IPS DF 6.9 (cell line): ENCODE data around the gene FKBP2.

ENCODE experiments used
- DNase-seq: peaks from one replicate; pipeline ENCODE4 v3.0.0-alpha.2; 2013; ENCODE audit warnings: low read depth, low spot score
- H3K27ac ChIP-seq: one replicate; pipeline ENCODE4 v1.5.1; 2013; ENCODE audit warnings: low read length, control low read depth
- H3K27me3 ChIP-seq: 2 replicates; pipeline ENCODE4 v1.6.1; 2013; ENCODE audit warnings: mild to moderate bottlenecking, low read length; ENCODE audit not compliant: control insufficient read depth, insufficient read depth
- H3K36me3 ChIP-seq: 2 replicates; pipeline ENCODE4 v1.6.1; 2013; ENCODE audit warnings: low read length; ENCODE audit not compliant: control insufficient read depth, insufficient read depth
- H3K4me1 ChIP-seq: 2 replicates; pipeline ENCODE4 v1.6.1; 2013; ENCODE audit warnings: low read length; ENCODE audit not compliant: control insufficient read depth, insufficient read depth
- H3K4me3 ChIP-seq: 2 replicates; pipeline ENCODE4 v1.5.1; 2013; ENCODE audit warnings: mild to moderate bottlenecking, low read length
- H3K9me3 ChIP-seq: 2 replicates; pipeline ENCODE4 v1.6.1; 2013; ENCODE audit warnings: low read length, inconsistent platforms; ENCODE audit not compliant: control insufficient read depth, insufficient read depth
- WGBS: extraction: QIAGEN DNeasy Blood & Tissue Kit; methylation state at CpG from one replicate; pipeline ENCODE4 v1.1.7; 2013; ENCODE audit warnings: mixed read lengths, missing lambda C conversion rate; ENCODE audit not compliant: insufficient read length, insufficient coverage; 5-methylcytosine and 5-hydroxymethylcytosine counted together

Gene FKBP2

GRCh38 chr11:64227405-64227956, 13.4 kb upstream of the FKBP2 start:
- H3K4me3 ChIP-seq, result no peak overlapping the region
- peaks cover 4% of the 10 kb centered on the region; the same call in 1 of the 2 replicates for H3K4me1 ChIP-seq
- DNase-seq, result no peak
- H3K9me3 ChIP-seq, result no peaks in the 10 kb centered on the region
- no CpG with 5 or more reads among the region's 3 CpGs for WGBS
- no peaks in the 10 kb centered on the region for H3K27me3 ChIP-seq
- no peaks in the 10 kb centered on the region for H3K36me3 ChIP-seq
- H3K27ac ChIP-seq, result no peak overlapping the region

GRCh38 chr11:64229090-64229743, 11.7 kb upstream of the FKBP2 start:
- Histone ChIP-seq H3K27me3 (no peaks in the 10 kb centered on the region), H3K27ac (no peak overlapping the region), H3K4me3 (no peak overlapping the region), H3K36me3 (no peaks in the 10 kb centered on the region), H3K9me3 (no peaks in the 10 kb centered on the region), H3K4me1 (peaks cover 6% of the 10 kb centered on the region; the same call in 1 of the 2 replicates)
- no CpG with 5 or more reads among the region's 12 CpGs for WGBS
- no peak for DNase-seq

- Histone ChIP-seq H3K36me3 (no peaks in the 10 kb centered on the region), H3K9me3 (no peaks in the 10 kb centered on the region), H3K27me3 (no peaks in the 10 kb centered on the region), H3K4me3 (peak overlapping the region; percentile 23; the same call in 1 of the 2 replicates), H3K4me1 (peaks cover 6% of the 10 kb centered on the region; the same call in 1 of the 2 replicates), H3K27ac (no peak overlapping the region)
- no CpG with 5 or more reads among the region's 13 CpGs for WGBS
- DNase-seq, result no peak
These were observed 11.1 kb upstream of the FKBP2 start for GRCh38 chr11:64229744-64230170.

DNA sequence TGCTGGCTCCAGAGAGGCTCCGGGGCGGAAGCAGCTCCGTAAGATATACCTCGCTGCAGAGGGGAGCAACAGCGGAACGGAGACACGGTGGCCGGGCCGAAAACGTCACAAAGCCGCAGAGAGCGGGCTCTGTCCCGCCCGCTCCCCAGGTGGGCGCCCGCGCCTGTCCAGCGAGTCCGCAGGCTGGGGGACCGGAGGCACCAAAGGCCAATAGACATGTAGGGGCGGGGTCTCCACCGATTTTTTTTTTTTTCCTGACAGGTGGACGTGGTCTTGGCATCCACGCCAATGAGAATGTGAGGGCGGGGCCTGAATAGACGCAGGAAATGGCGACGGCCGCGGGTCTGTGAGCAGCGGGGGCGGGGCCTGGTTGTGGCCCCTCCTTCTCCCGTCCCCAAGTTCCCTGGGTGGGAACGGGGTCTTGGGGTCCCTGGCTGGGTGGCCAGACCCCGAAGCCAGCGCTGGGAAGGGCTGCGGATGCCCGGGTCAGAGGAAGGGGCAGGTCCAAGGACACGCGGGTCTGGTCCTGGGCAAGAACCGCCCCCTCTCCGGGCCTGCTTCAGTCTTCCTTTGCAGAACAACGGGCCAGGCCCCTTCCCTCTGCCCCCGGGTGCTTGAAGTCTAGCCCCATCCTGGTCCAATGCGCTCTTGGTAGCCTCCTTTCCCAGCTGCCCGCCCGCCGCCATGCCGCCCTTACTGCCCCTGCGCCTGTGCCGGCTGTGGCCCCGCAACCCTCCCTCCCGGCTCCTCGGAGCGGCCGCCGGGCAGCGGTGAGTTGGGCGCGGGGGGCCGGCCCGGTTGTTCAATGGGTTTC, 10.5 kb upstream of the FKBP2 start, which contains the start of gene DNAJC4:
TSS of gene DNAJC4 (plus strand) at position 378 of the 814 bp plus-strand sequence. CDS start at position 685, 307 bp downstream.
- no peak within 1 kb of the TSS for H3K27ac ChIP-seq
- WGBS, result no CpG with 5 or more reads among the region's 62 CpGs
- peaks cover 5% of the 10 kb centered on the region; the same call in 1 of the 2 replicates for H3K4me1 ChIP-seq

DNA sequence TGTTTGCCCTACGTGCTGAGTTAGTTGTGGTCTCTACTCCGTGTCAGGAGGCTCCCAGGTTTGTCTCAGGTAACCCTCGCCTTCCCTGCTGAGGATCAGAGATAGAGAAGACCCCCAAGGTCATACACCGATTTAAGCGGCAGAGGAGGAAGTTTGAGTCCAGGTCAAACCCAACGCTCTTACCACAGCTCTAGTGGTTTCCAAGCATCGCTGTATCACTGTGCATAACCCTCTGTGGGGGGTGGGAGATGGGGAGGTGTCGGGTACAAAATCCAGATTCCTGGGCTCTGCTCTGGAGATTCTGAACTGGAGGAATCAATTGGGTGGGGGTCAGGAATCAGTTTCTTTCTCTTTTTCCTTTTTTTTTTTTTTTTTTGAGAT, 9.9 kb upstream of the FKBP2 start:
- peak overlapping the region; percentile 46; the same call in 1 of the 2 replicates for H3K4me3 ChIP-seq
- no CpG with 5 or more reads among the region's 8 CpGs for WGBS
- no peaks in the 10 kb centered on the region for H3K36me3 ChIP-seq
- peaks cover 5% of the 10 kb centered on the region; the same call in 1 of the 2 replicates for H3K4me1 ChIP-seq
- no peaks in the 10 kb centered on the region for H3K27me3 ChIP-seq
- no peak for DNase-seq
- no peaks in the 10 kb centered on the region for H3K9me3 ChIP-seq
- no peak overlapping the region for H3K27ac ChIP-seq

More for the DNA sequence above, 10.5 kb upstream of the FKBP2 start, which contains the start of gene DNAJC4:
- no peaks in the 10 kb centered on the region for H3K9me3 ChIP-seq
- no peaks in the 10 kb centered on the region for H3K27me3 ChIP-seq
- peak within 1 kb of the TSS; percentile 46; the same call in 1 of the 2 replicates for H3K4me3 ChIP-seq
- H3K36me3 ChIP-seq, result no peaks in the 10 kb centered on the region
- no peak for DNase-seq

DNA sequence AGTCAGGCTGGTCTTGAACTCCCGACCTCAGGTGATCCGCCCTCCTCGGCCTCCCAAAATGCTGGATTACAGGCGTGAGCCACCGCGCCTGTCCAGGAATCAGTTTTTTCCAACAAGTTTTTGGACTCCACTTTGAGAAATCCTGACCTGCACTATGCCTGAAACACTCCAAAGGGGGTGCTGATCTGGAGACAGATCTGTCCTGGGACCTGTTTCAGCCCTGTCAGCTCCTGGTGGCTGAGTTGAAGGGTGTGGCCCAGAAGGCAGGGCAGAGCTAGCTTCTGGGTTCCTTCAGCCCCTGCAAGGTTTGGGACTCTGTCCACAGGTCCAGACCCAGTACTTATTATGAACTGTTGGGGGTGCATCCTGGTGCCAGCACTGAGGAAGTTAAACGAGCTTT, 9.3 kb upstream of the FKBP2 start:
- no peak for DNase-seq
- H3K9me3 ChIP-seq, result no peaks in the 10 kb centered on the region
- no peak overlapping the region for H3K27ac ChIP-seq
- H3K36me3 ChIP-seq, result no peaks in the 10 kb centered on the region
- no CpG with 5 or more reads among the region's 7 CpGs for WGBS
- no peak overlapping the region for H3K4me3 ChIP-seq
- H3K27me3 ChIP-seq, result no peaks in the 10 kb centered on the region
- peaks cover 5% of the 10 kb centered on the region; the same call in 1 of the 2 replicates for H3K4me1 ChIP-seq

DNA sequence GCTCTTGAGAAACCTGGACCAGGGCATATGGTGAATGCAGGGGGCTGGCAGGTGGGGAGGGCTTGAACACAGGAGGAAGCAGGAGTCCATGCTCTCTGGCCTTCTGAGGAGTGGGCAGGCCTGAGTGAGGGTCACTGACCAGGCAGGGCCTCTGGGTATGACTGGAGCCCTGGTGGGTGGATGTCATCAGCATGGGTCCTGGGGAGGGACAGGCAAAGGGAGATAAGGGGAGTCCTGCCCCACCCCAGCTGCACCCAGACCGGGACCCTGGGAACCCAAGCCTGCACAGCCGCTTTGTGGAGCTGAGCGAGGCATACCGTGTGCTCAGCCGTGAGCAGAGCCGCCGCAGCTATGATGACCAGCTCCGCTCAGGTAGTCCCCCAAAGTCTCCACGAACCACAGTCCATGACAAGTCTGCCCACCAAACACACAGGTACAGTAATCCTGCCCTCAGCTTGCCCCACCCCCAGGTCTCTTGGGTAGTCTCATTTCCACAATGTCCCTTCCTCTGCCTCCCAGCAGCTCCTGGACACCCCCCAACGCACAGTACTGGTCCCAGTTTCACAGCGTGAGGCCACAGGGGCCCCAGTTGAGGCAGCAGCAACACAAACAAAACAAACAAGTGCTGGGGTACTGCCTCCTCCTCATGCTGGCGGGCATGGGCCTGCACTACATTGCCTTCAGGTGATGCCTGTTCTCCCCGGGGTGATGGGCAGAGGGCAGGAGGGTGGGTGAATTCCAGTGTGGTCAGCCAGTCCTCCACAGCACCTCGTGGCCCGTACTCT, 8.5 kb upstream of the FKBP2 start:
- Histone ChIP-seq H3K27ac (no peak overlapping the region), H3K36me3 (0 out of 2 replicates have a peak, but pooled peaks cover 1% of the 10 kb centered on the region)
- DNase-seq, result no peak

GRCh38 chr11:64232967-64233315, 8.0 kb upstream of the FKBP2 start:
- WGBS, result no CpG with 5 or more reads among the region's 8 CpGs
- peaks cover 2% of the 10 kb centered on the region; the same call in 1 of the 2 replicates for H3K4me1 ChIP-seq

More for the DNA sequence above, 8.5 kb upstream of the FKBP2 start:
- Histone ChIP-seq H3K4me3 (no peak overlapping the region), H3K4me1 (peaks cover 2% of the 10 kb centered on the region; the same call in 1 of the 2 replicates), H3K9me3 (no peaks in the 10 kb centered on the region), H3K27me3 (no peaks in the 10 kb centered on the region)
- WGBS, result no CpG with 5 or more reads among the region's 15 CpGs

GRCh38 chr11:64233913-64234586, 6.8 kb upstream of the FKBP2 start, which contains the start of gene VEGFB:
VEGFB (plus strand) TSS chr11:64234584; CDS start chr11:64234834, 250 bp downstream.
- H3K4me1 ChIP-seq, result peaks cover 2% of the 10 kb centered on the region; the same call in 1 of the 2 replicates
- WGBS, result no CpG with 5 or more reads among the region's 62 CpGs
- peak within 1 kb of the TSS; percentile 48; the same call in 1 of the 2 replicates for H3K4me3 ChIP-seq
- no peaks in the 10 kb centered on the region for H3K27me3 ChIP-seq
- no peak within 1 kb of the TSS for H3K27ac ChIP-seq
- peaks cover 7% of the 10 kb centered on the region; the same call in 1 of the 2 replicates for H3K36me3 ChIP-seq
- no peaks in the 10 kb centered on the region for H3K9me3 ChIP-seq
- no peak for DNase-seq

More at GRCh38 chr11:64232967-64233315, 8.0 kb upstream of the FKBP2 start:
- no peaks in the 10 kb centered on the region for H3K9me3 ChIP-seq
- 0 out of 2 replicates have a peak, but pooled peaks cover 3% of the 10 kb centered on the region for H3K36me3 ChIP-seq
- no peak for DNase-seq
- no peak overlapping the region for H3K4me3 ChIP-seq
- no peaks in the 10 kb centered on the region for H3K27me3 ChIP-seq
- H3K27ac ChIP-seq, result no peak overlapping the region
